Stimulated activated CD4-positive, alpha-beta T cell treated with anti-CD3 and anti-CD28 coated beads, Interleukin-15, amount 100 ng/mL, for 1 hour (primary cell): ENCODE results near the gene CCDC88C.

ENCODE experiments used
- DNase-seq, 2 donors: peaks; one replicate each; pipeline ENCODE4 v3.0.0-alpha.2; 2020; ENCODE audit warnings: low read depth in 1 of 2, low spot score in 1 of 2

Gene CCDC88C

GRCh38 chr14:91331721-91332120 lies 85.9 kb downstream of the CCDC88C start:
- DNase-seq, result no peak

GRCh38 chr14:91330856-91331255 lies 86.8 kb downstream of the CCDC88C start:
- no peak for DNase-seq

- no peak for DNase-seq
These were observed 87.4 kb downstream of the CCDC88C start for GRCh38 chr14:91330096-91330696.

- no peak for DNase-seq
These were observed 88.1 kb downstream of the CCDC88C start for GRCh38 chr14:91329486-91330014.

GRCh38 chr14:91328313-91329050 lies 89.1 kb downstream of the CCDC88C start:
- DNase-seq, result no peak

GRCh38 chr14:91327661-91328312 lies 89.8 kb downstream of the CCDC88C start:
- no peak for DNase-seq

GRCh38 chr14:91327250-91327595 lies 90.4 kb downstream of the CCDC88C start:
- no peak for DNase-seq

GRCh38 chr14:91326514-91327249 lies 90.9 kb downstream of the CCDC88C start:
- DNase-seq, result no peak

- no peak for DNase-seq
These were observed 92.7 kb downstream of the CCDC88C start for GRCh38 chr14:91324606-91325575.

GRCh38 chr14:91323671-91324605 lies 93.7 kb downstream of the CCDC88C start:
- peak; percentile 85 to 94 for DNase-seq

- DNase-seq, result no peak
These were observed 94.6 kb downstream of the CCDC88C start for GRCh38 chr14:91323031-91323430.

GRCh38 chr14:91322623-91323022 lies 95.0 kb downstream of the CCDC88C start:
- no peak for DNase-seq

- no peak for DNase-seq
These were observed 96.5 kb downstream of the CCDC88C start for GRCh38 chr14:91321131-91321530.

GRCh38 chr14:91320266-91320665 lies 97.4 kb downstream of the CCDC88C start:
- DNase-seq, result no peak

GRCh38 chr14:91318911-91319310 lies 98.7 kb downstream of the CCDC88C start:
- no peak for DNase-seq

GRCh38 chr14:91317381-91318308 lies 100.0 kb downstream of the CCDC88C start:
- peak; percentile 65 to 66 for DNase-seq

GRCh38 chr14:91316761-91317160 lies 100.9 kb downstream of the CCDC88C start:
- no peak for DNase-seq

GRCh38 chr14:91315844-91316267 lies 101.8 kb downstream of the CCDC88C start:
- peak; percentile 51 to 64 for DNase-seq
